GM12874 (cell line): Measurements from ENCODE around the gene TGFB2.

Source experiments
- CTCF ChIP-seq: IDR thresholded peaks from 2 replicates; pipeline ENCODE4 v1.5.1; 2011; ENCODE audit warnings: low read depth, mild to moderate bottlenecking, control low read depth, low read length, moderate library complexity; ENCODE audit not compliant: insufficient read depth

TGFB2 gene

GRCh38 chr1:218430346-218430745 lies 85.2 kb downstream of the TGFB2 start:
- TF ChIP-seq CTCF = no peak

GRCh38 chr1:218430822-218431221 lies 85.7 kb downstream of the TGFB2 start:
- no peak for TF ChIP-seq CTCF

GRCh38 chr1:218431476-218431875 lies 86.3 kb downstream of the TGFB2 start:
- no peak for TF ChIP-seq CTCF

- TF ChIP-seq CTCF = no peak
These were observed 88.6 kb downstream of the TGFB2 start for GRCh38 chr1:218433744-218434143.

- TF ChIP-seq CTCF = no peak
These were observed 90.4 kb downstream of the TGFB2 start for GRCh38 chr1:218435528-218435927.

GRCh38 chr1:218436346-218436745 lies 91.2 kb downstream of the TGFB2 start:
- TF ChIP-seq CTCF = no peak

GRCh38 chr1:218436997-218437396 lies 91.9 kb downstream of the TGFB2 start:
- no peak for TF ChIP-seq CTCF
